PFSK-1 (cell line): ENCODE results near the gene RASSF10.

Experiments used
- POLR2AphosphoS5 ChIP-seq: IDR thresholded peaks from 2 replicates; pipeline ENCODE4 v1.6.1; 2012; ENCODE audit warnings: low read depth, mild to moderate bottlenecking, control low read depth, low read length, moderate library complexity
- SIN3A ChIP-seq: IDR thresholded peaks from 2 replicates; pipeline ENCODE4 v1.6.1; 2012; ENCODE audit warnings: mild to moderate bottlenecking, low read length, moderate library complexity, borderline replicate concordance; ENCODE audit not compliant: insufficient read depth
- TAF1 ChIP-seq: IDR thresholded peaks from 2 replicates; pipeline ENCODE4 v1.6.1; 2012; ENCODE audit warnings: low read length, control low read depth, borderline replicate concordance; ENCODE audit not compliant: insufficient read depth
- TF ChIP-seq, protein P1 (sequence below), 2 experiments: IDR thresholded peaks; 2 replicates each; pipeline versions ENCODE4 v1.6.1 to v1.8.0; 2011 to 2012; ENCODE audit warnings: low read depth in 2 of 2, low read length in 2 of 2, control low read depth in 1 of 2, inconsistent platforms in 1 of 2, mild to moderate bottlenecking in 1 of 2, moderate library complexity in 1 of 2; ENCODE audit not compliant: insufficient read depth in 1 of 2

DNA sequence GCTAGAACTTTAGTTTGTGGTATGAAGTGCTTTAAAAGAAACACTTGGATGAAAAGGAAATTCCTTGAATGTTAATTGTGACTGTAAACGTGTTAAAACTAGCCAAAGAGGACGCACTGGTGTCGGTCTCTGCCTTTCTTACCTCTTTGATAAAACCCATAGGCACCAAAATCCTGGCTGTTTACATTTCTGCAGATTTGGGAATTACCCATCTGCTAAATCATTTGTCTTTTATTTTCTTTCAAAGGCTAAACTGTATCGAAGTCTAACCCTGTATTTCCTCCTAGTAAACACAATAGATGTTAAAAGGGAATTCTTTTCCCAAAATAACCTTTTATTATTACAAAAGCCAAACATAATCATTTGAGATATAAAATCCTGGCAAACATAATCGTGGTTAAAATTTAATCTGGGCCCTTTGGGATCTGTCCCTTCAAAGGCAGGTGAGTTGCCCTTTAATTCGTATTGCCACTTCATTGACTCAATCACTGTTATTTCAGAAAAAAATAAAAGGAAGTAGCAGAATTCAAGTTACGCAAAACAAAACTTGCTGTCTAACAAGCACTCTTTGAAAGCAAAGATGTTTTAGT, 2.4 kb downstream of the RASSF10 start:
- TF ChIP-seq, protein P1, sequence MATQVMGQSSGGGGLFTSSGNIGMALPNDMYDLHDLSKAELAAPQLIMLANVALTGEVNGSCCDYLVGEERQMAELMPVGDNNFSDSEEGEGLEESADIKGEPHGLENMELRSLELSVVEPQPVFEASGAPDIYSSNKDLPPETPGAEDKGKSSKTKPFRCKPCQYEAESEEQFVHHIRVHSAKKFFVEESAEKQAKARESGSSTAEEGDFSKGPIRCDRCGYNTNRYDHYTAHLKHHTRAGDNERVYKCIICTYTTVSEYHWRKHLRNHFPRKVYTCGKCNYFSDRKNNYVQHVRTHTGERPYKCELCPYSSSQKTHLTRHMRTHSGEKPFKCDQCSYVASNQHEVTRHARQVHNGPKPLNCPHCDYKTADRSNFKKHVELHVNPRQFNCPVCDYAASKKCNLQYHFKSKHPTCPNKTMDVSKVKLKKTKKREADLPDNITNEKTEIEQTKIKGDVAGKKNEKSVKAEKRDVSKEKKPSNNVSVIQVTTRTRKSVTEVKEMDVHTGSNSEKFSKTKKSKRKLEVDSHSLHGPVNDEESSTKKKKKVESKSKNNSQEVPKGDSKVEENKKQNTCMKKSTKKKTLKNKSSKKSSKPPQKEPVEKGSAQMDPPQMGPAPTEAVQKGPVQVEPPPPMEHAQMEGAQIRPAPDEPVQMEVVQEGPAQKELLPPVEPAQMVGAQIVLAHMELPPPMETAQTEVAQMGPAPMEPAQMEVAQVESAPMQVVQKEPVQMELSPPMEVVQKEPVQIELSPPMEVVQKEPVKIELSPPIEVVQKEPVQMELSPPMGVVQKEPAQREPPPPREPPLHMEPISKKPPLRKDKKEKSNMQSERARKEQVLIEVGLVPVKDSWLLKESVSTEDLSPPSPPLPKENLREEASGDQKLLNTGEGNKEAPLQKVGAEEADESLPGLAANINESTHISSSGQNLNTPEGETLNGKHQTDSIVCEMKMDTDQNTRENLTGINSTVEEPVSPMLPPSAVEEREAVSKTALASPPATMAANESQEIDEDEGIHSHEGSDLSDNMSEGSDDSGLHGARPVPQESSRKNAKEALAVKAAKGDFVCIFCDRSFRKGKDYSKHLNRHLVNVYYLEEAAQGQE (IDR thresholded peaks at IDR 0.05; ENCODE audit: insufficient read depth in 1 of 2, low read depth in 2 of 2, low read length in 2 of 2), result no peak
- TF ChIP-seq POLR2AphosphoS5 (no peak), SIN3A (no peak), TAF1 (no peak)
